Tibial nerve (tissue), 3 donors: ENCODE measurements around the gene NUMB.

Experiments
- CTCF ChIP-seq, 5 experiments: fragments of 200-600 bp in 3 of 5; fragments of 450-650 bp in 2 of 5; sonication (generic) in 3 of 5; IDR thresholded peaks; one replicate each; pipeline ENCODE4 v1.5.1; 2016 to 2019; ENCODE audit warnings: antibody characterized with exemption in 5 of 5, mild to moderate bottlenecking in 3 of 5, moderate library complexity in 2 of 5
- POLR2A ChIP-seq, 2 donors: fragments of 450-650 bp; IDR thresholded peaks; one replicate each; pipeline ENCODE4 v1.6.1; 2017; ENCODE audit warnings: antibody characterized with exemption in 2 of 2, mild to moderate bottlenecking in 2 of 2, moderate library complexity in 2 of 2

- no peak for TF ChIP-seq CTCF (IDR thresholded peaks at IDR 0.05)
- TF ChIP-seq POLR2A (IDR thresholded peaks at IDR 0.05) = no peak
Observed at GRCh38 chr14:73311708-73312030, 146.7 kb downstream of the NUMB start.
